Prostate gland (tissue), 2 donors: ENCODE measurements around the gene CADPS2.

Experiments
- POLR2AphosphoS5 ChIP-seq: sonication (generic); formaldehyde crosslinking; IDR thresholded peaks from one replicate; pipeline ENCODE4 v1.6.1; 2017; ENCODE audit warnings: antibody characterized with exemption
- TF ChIP-seq, protein P1 (sequence below), 4 experiments: fragments of 200-600 bp in 2 of 4; fragments of 450-650 bp in 2 of 4; sonication (generic) in 2 of 4; IDR thresholded peaks; 1 replicate in 3 of 4; 2 replicates in 1 of 4; pipeline ENCODE4 v1.5.1; 2016 to 2019; ENCODE audit warnings: antibody characterized with exemption in 4 of 4, mild to moderate bottlenecking in 2 of 4, moderate library complexity in 2 of 4

DNA sequence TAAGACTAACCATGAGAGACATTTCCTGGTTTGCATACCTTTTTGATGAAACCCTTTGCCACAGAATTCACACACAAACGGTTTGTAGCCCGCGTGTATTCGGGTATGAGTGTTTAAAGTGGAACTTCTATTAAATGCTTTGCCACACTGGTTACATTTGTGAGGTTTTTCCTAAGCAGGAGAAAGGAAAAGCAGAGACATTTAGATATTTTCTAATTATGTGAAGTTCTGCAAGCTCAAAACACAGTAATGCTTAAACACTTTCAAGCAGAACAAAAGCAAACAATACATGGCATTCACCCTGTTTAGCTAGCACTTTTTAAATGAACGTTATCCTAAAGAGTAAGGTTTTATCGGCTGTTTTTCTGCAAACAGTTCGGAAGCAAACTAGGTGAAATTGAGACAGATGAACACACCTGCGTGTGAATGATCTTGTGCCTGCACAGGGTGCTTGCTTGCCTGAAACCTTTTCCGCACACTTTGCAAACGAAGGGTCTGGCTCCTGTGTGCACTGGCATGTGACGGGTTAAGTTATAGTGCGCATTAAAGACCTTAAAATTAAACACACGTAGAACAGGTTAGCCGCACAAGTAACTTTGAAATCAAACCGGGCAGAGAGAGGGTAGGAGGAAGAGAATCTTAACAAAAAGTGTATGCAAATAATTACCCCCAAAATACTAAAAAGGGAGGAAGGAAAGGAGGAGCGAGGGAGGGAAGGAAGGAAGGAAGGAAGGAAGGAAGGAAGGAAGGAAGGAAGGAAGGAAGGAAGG lies 583.3 kb downstream of the CADPS2 start:
- TF ChIP-seq POLR2AphosphoS5 = no peak
- TF ChIP-seq, protein P1, sequence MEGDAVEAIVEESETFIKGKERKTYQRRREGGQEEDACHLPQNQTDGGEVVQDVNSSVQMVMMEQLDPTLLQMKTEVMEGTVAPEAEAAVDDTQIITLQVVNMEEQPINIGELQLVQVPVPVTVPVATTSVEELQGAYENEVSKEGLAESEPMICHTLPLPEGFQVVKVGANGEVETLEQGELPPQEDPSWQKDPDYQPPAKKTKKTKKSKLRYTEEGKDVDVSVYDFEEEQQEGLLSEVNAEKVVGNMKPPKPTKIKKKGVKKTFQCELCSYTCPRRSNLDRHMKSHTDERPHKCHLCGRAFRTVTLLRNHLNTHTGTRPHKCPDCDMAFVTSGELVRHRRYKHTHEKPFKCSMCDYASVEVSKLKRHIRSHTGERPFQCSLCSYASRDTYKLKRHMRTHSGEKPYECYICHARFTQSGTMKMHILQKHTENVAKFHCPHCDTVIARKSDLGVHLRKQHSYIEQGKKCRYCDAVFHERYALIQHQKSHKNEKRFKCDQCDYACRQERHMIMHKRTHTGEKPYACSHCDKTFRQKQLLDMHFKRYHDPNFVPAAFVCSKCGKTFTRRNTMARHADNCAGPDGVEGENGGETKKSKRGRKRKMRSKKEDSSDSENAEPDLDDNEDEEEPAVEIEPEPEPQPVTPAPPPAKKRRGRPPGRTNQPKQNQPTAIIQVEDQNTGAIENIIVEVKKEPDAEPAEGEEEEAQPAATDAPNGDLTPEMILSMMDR (IDR thresholded peaks at IDR 0.05) = no peak
